ENCODE results near the gene RNF130. TPM values are rescaled to one million over a fixed set of nuclear protein-coding genes. Genes with fewer than 3 reads are reported as not detected.

RNF130 gene
- total RNA-seq, 1 donor from 2014 or later: 103 TPM

MicroRNA genes within 50 kb of the gene (microRNA counts, 767-probe panel; counts per million panel counts)
- 1,506 to 3,386 counts per million in 2 donors for microRNA hsa-miR-340-5p

Small RNA genes lying within 50 kb of the gene (microRNA-seq; reads per million reads assigned to microRNA genes)
- gene MIR340 (ENCODE audit: borderline number of aligned reads, borderline replicate concordance): 45.0 reads per million, percentile 42 among the genes with 10 or more reads in this experiment

Small RNA genes lying within 50 kb of the gene (small RNA-seq; reads per million reads assigned to genes)
- gene MIR340: 51.0 reads per million, percentile 96 among the genes with 10 or more reads in this experiment

Other genes with a start within 250 kb of the RNF130 start
- gene MRNIP, start 212.9 kb downstream of the RNF130 start, total RNA-seq: 53.8 TPM
- 125 TPM for gene TBC1D9B, start 163.9 kb downstream of the RNF130 start, total RNA-seq
- gene RASGEF1C, start 137.5 kb upstream of the RNF130 start, total RNA-seq: 2.5 TPM
- 19.6 TPM for gene MAPK9, start 220.3 kb upstream of the RNF130 start, total RNA-seq

Measured in vagina (tissue), 2 donors.